K562 (cell line): ENCODE measurements around the gene CLIC1. TPM values are rescaled to one million over a fixed set of nuclear protein-coding genes. Genes with fewer than 3 reads are reported as not detected.

Experiments
- ATAC-seq: fragments of 200-7000 bp; cut with Tn5 transposase; 3 replicates; pipeline ENCODE4 v1.9.1; 2020; ENCODE audit warnings: moderate library complexity
- BruUV-seq: library from RNA; stranded (reverse); fragments of 400-500 nt; replicated peaks from 2 replicates; lab custom pipeline; 2021; lab: Mats Ljungman, UMichigan
- CTCF ChIA-PET: fragments of 300-600 bp; formaldehyde crosslinking; extraction: SDS; loops from one replicate; lab custom pipeline; 2021; ENCODE audit warnings: low intra/inter-chr PET ratio; lab: Yijun Ruan, JAX
- POLR2A ChIA-PET: fragments of 300-600, 350-650 bp; sonication (Branson Sonifier 250); formaldehyde crosslinking; extraction: SDS; loops from one replicate; lab custom pipeline; 2021; ENCODE audit warnings: antibody characterized with exemption, inconsistent platforms; lab: Yijun Ruan, JAX
- DNase-seq, 4 experiments: peaks; one replicate each; pipeline versions ENCODE4 v3.0.0 to v3.0.0-alpha.2; 2011 to 2018; ENCODE audit warnings: low spot score in 3 of 4, mixed read lengths in 3 of 4; ENCODE audit errors: extremely low read depth in 1 of 4
- FAIRE-seq: peaks from 2 replicates; lab custom pipeline; 2011; peaks lifted over from hg19 to GRCh38; lab: Jason Lieb, UNC
- H2AFZ ChIP-seq: 2 replicates; pipeline ENCODE4 v1.6.0; 2011; ENCODE audit warnings: low read depth, low read length, control low read depth, inconsistent platforms
- H3K27ac ChIP-seq: fragments of 200-600 bp; 3 replicates; pipeline ENCODE4 v1.8.0; 2011; ENCODE audit warnings: low read depth, mild to moderate bottlenecking, control low read depth, inconsistent platforms, low read length, moderate library complexity, mixed read lengths; ENCODE audit errors: extremely low read depth
- H3K27me3 ChIP-seq, 2 experiments: fragments of 300-600 bp in 1 of 2; 2 replicates in 1 of 2; 3 replicates in 1 of 2; pipeline versions ENCODE4 v1.6.0 to v1.8.0; 2011; ENCODE audit warnings: inconsistent platforms in 2 of 2, low read length in 2 of 2, mild to moderate bottlenecking in 1 of 2, mixed read lengths in 1 of 2, moderate library complexity in 1 of 2; ENCODE audit not compliant: control insufficient read depth in 2 of 2, insufficient read depth in 2 of 2
- H3K36me3 ChIP-seq: fragments of 300-600 bp; 3 replicates; pipeline ENCODE4 v1.8.0; 2011; ENCODE audit warnings: mild to moderate bottlenecking, low read length, inconsistent platforms; ENCODE audit not compliant: control insufficient read depth, insufficient read depth
- H3K4me1 ChIP-seq, 2 experiments: fragments of 200-600 bp in 1 of 2; replicated peaks in 1 of 2; 2 replicates in 1 of 2; 3 replicates in 1 of 2; pipeline versions ENCODE4 v1.5.1 to v1.8.0; 2011; ENCODE audit warnings: inconsistent platforms in 2 of 2, low read length in 2 of 2, mild to moderate bottlenecking in 1 of 2, mixed read lengths in 1 of 2, moderate library complexity in 1 of 2; ENCODE audit not compliant: control insufficient read depth in 2 of 2, insufficient read depth in 2 of 2
- H3K4me2 ChIP-seq: 2 replicates; pipeline ENCODE4 v1.6.1; 2011; ENCODE audit warnings: low read length, control low read depth, inconsistent platforms, mixed read lengths; ENCODE audit not compliant: insufficient read depth
- H3K4me3 ChIP-seq: fragments of 200-600 bp; sonication (generic), shearing (Covaris generic); 2 replicates; pipeline ENCODE4 v1.5.1; 2016; ENCODE audit warnings: control low read depth, inconsistent platforms
- H3K79me2 ChIP-seq: fragments of 200-600 bp; 3 replicates; pipeline ENCODE4 v1.8.0; 2011; ENCODE audit warnings: low read length, inconsistent platforms; ENCODE audit not compliant: control insufficient read depth, insufficient read depth
- H3K9ac ChIP-seq, 2 experiments: 2 replicates each; pipeline versions ENCODE4 v1.6.0 to v1.6.1; 2011; ENCODE audit warnings: low read depth in 2 of 2, low read length in 2 of 2, control low read depth in 1 of 2, inconsistent platforms in 1 of 2, mild to moderate bottlenecking in 1 of 2, mixed read lengths in 1 of 2; ENCODE audit not compliant: insufficient read depth in 1 of 2
- H3K9me1 ChIP-seq: one replicate; pipeline ENCODE4 v1.6.0; 2011; ENCODE audit warnings: inconsistent platforms, mild to moderate bottlenecking, low read length, moderate library complexity; ENCODE audit not compliant: control insufficient read depth, insufficient read depth
- H3K9me3 ChIP-seq: replicated peaks from 2 replicates; pipeline ENCODE4 v1.5.1; 2011; ENCODE audit warnings: low read depth, low read length, inconsistent platforms; ENCODE audit not compliant: control insufficient read depth, insufficient read depth
- H4K20me1 ChIP-seq: replicated peaks from 2 replicates; pipeline ENCODE4 v1.6.1; 2011; ENCODE audit warnings: low read length, inconsistent platforms, mixed read lengths; ENCODE audit not compliant: control insufficient read depth, insufficient read depth
- CCNT2 ChIP-seq: IDR thresholded peaks from 2 replicates; pipeline ENCODE4 v1.6.1; 2011; ENCODE audit warnings: borderline replicate concordance, low read depth, mild to moderate bottlenecking, moderate library complexity, mixed read lengths, low read length; ENCODE audit not compliant: insufficient read length; ENCODE audit errors: extremely low read depth
- CREB3 ChIP-seq: fragments of 450-650 bp; conservative IDR thresholded peaks from 2 replicates; pipeline ENCODE4 v1.6.1; 2016; ENCODE audit warnings: missing genetic modification characterization, low read depth, mild to moderate bottlenecking, missing compliant biosample characterization, moderate library complexity
- DEAF1 ChIP-seq: fragments of 450-650 bp; formaldehyde crosslinking; IDR thresholded peaks from 2 replicates; pipeline ENCODE4 v1.4.0; 2020; ENCODE audit warnings: mild to moderate bottlenecking, moderate library complexity
- EHMT2 ChIP-seq: fragments of 450-650 bp; IDR thresholded peaks from 2 replicates; pipeline ENCODE4 v1.6.1; 2018; ENCODE audit warnings: antibody characterized with exemption
- WGBS: fragments of 100-300 bp; shearing (Covaris generic); methylation state at CpG from one replicate; pipeline ENCODE4 v1.1.6; 2016; ENCODE audit warnings: low coverage, mixed read lengths; ENCODE audit not compliant: insufficient coverage; ENCODE audit errors: missing lambda C conversion rate; 5-methylcytosine and 5-hydroxymethylcytosine counted together
- in situ Hi-C: fragments of 300-500 bp; cut with MboI; formaldehyde crosslinking; loops from 4 replicates; pipeline ENCODE4 v1.15.0; 2018; ENCODE audit warnings: inconsistent platforms, mixed read lengths
- intact Hi-C: fragments of 100-400 bp; cut with micrococcal nuclease; formaldehyde crosslinking; loops from 2 replicates; pipeline ENCODE4 v1.14.2; 2022
- polyA plus RNA-seq, 8 experiments: library from polyadenylated mRNA; depleted of rRNA in 4 of 8; stranded (reverse) in 5 of 8; unstranded in 3 of 8; fragments of >200 nt; fragmentation: Nextera tagmentation in 2 of 8; fragmentation: Illumina TruSeq in 1 of 8; extraction: Ambion mirVana in 2 of 8; extraction: Trizol in 1 of 8; gene quantifications; 2 replicates each; pipeline versions ENCODE4 v1.2.1 to v1.2.3, GENCODE V29; 2011 to 2014; ENCODE audit warnings: inconsistent platforms in 1 of 8, missing spikeins in 1 of 8
- total RNA-seq, 7 experiments: library from RNA; depleted of rRNA in 6 of 7; stranded (reverse); fragments of >200 nt in 6 of 7; fragmentation: Illumina TruSeq in 2 of 7; extraction: Trizol in 2 of 7; gene quantifications; 2 replicates each; pipeline versions ENCODE4 v1.2.1 to v1.2.3, GENCODE V29; 2011 to 2021; ENCODE audit warnings: low replicate concordance in 1 of 7
- TF ChIP-seq, protein P1 (sequence below): fragments of 250-450 bp; sonication (Bioruptor Pico); IDR thresholded peaks from 2 replicates; pipeline ENCODE4 v1.4.0; 2020; ENCODE audit warnings: mild to moderate bottlenecking
- TF ChIP-seq, protein P2 (sequence below): fragments of 450-650 bp; IDR thresholded peaks from 2 replicates; pipeline ENCODE4 v1.6.1; 2016; ENCODE audit warnings: low read depth

Gene CLIC1
- total and polyA plus RNA-seq, 9 of the 15 experiments (the other 6 are each of a cell fraction or from before 2014, with no cell fraction given) = 1,267 to 2,419 (median 1,808) TPM

- TF ChIP-seq DEAF1 (CRISPR knock-in tag) (0 out of 2 replicates have a peak, but pooled peaks have one; percentile 11), EHMT2 (0 out of 2 replicates have a peak, but pooled peaks have one; percentile 46), CCNT2 (no peak)
- TF ChIP-seq, protein P1, sequence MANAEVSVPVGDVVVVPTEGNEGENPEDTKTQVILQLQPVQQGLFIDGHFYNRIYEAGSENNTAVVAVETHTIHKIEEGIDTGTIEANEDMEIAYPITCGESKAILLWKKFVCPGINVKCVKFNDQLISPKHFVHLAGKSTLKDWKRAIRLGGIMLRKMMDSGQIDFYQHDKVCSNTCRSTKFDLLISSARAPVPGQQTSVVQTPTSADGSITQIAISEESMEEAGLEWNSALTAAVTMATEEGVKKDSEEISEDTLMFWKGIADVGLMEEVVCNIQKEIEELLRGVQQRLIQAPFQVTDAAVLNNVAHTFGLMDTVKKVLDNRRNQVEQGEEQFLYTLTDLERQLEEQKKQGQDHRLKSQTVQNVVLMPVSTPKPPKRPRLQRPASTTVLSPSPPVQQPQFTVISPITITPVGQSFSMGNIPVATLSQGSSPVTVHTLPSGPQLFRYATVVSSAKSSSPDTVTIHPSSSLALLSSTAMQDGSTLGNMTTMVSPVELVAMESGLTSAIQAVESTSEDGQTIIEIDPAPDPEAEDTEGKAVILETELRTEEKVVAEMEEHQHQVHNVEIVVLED (CRISPR knock-in tag) = no peak
Observed at GRCh38 chr6:31686483-31686882, 49.8 kb downstream of the CLIC1 start (continued).

- Histone ChIP-seq H3K27ac (no peak overlapping the region), H3K9ac (peak overlapping the region in 1 of 2 experiments; percentile 59; a peak in 2 of 4 replicates), H2AFZ (no peak overlapping the region), H3K4me1 (peaks cover 25 to 44% of the 10 kb centered on the region in 2 experiments; a peak in 4 of 5 replicates), H3K27me3 (no peaks in the 10 kb centered on the region), H3K79me2 (no peaks in the 10 kb centered on the region; the same call in 2 of the 3 replicates), H3K4me3 (no peak overlapping the region), H3K4me2 (no peak overlapping the region), H3K9me1 (no peaks in the 10 kb centered on the region), H3K36me3 (peaks cover 36% of the 10 kb centered on the region), H3K9me3 (no peaks in the 10 kb centered on the region), H4K20me1 (no peaks in the 10 kb centered on the region)
- intact Hi-C loops (no loop called here), in situ Hi-C loops (no loop called here)
- CTCF ChIA-PET = no interaction called here
- POLR2A ChIA-PET = interaction anchor here (0.6 to 2.2 kb wide), 13 partner anchors 10 to 154 kb away, joined by 3 to 16 read pairs (median 6); partner anchors contain the start of genes ABHD16A, BAG6, C6orf47 and CSNK2B
- no TSS peak for BruUV-seq
- ATAC-seq (no peak), DNase-seq (no peak), FAIRE-seq (no peak)
- 84% methylated on average over 13 of the region's 13 CpGs for WGBS
- TF ChIP-seq CREB3 = no peak
- TF ChIP-seq, protein P2, sequence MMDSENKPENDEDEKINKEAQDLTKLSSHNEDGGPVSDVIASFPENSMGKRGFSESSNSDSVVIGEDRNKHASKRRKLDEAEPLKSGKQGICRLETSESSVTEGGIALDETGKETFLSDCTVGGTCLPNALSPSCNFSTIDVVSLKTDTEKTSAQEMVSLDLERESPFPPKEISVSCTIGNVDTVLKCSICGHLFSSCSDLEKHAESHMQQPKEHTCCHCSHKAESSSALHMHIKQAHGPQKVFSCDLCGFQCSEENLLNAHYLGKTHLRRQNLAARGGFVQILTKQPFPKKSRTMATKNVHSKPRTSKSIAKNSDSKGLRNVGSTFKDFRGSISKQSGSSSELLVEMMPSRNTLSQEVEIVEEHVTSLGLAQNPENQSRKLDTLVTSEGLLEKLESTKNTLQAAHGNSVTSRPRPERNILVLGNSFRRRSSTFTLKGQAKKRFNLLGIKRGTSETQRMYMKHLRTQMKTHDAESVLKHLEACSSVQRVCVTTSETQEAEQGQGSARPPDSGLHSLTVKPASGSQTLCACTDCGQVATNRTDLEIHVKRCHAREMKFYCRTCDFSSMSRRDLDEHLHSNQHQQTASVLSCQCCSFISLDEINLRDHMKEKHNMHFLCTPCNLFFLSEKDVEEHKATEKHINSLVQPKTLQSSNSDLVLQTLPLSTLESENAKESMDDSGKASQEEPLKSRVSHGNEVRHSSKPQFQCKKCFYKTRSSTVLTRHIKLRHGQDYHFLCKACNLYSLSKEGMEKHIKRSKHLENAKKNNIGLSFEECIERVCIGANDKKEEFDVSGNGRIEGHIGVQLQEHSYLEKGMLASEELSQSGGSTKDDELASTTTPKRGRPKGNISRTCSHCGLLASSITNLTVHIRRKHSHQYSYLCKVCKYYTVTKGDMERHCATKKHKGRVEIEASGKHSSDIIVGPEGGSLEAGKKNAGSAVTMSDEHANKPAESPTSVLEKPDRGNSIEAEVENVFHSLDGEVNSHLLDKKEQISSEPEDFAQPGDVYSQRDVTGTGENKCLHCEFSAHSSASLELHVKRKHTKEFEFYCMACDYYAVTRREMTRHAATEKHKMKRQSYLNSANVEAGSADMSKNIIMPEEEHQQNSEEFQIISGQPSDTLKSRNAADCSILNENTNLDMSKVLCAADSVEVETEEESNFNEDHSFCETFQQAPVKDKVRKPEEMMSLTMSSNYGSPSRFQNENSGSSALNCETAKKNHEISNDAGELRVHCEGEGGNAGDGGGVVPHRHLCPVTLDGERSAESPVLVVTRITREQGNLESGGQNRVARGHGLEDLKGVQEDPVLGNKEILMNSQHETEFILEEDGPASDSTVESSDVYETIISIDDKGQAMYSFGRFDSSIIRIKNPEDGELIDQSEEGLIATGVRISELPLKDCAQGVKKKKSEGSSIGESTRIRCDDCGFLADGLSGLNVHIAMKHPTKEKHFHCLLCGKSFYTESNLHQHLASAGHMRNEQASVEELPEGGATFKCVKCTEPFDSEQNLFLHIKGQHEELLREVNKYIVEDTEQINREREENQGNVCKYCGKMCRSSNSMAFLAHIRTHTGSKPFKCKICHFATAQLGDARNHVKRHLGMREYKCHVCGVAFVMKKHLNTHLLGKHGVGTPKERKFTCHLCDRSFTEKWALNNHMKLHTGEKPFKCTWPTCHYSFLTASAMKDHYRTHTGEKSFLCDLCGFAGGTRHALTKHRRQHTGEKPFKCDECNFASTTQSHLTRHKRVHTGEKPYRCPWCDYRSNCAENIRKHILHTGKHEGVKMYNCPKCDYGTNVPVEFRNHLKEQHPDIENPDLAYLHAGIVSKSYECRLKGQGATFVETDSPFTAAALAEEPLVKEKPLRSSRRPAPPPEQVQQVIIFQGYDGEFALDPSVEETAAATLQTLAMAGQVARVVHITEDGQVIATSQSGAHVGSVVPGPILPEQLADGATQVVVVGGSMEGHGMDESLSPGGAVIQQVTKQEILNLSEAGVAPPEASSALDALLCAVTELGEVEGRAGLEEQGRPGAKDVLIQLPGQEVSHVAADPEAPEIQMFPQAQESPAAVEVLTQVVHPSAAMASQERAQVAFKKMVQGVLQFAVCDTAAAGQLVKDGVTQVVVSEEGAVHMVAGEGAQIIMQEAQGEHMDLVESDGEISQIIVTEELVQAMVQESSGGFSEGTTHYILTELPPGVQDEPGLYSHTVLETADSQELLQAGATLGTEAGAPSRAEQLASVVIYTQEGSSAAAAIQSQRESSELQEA = peak; percentile 67
Observed at GRCh38 chr6:31683591-31683990, 52.7 kb downstream of the CLIC1 start.
